K562 (cell line): ENCODE measurements around the gene BMPR2. TPM values are rescaled to one million over a fixed set of nuclear protein-coding genes. Genes with fewer than 3 reads are reported as not detected.

Source experiments
- ATAC-seq: fragments of 200-7000 bp; cut with Tn5 transposase; 3 replicates; pipeline ENCODE4 v1.9.1; 2020; ENCODE audit warnings: moderate library complexity
- BruUV-seq: library from RNA; stranded (reverse); fragments of 400-500 nt; replicated peaks from 2 replicates; lab custom pipeline; 2021; lab: Mats Ljungman, UMichigan
- CTCF ChIA-PET: fragments of 300-600 bp; formaldehyde crosslinking; extraction: SDS; loops from one replicate; lab custom pipeline; 2021; ENCODE audit warnings: low intra/inter-chr PET ratio; lab: Yijun Ruan, JAX
- POLR2A ChIA-PET: fragments of 300-600, 350-650 bp; sonication (Branson Sonifier 250); formaldehyde crosslinking; extraction: SDS; loops from one replicate; lab custom pipeline; 2021; ENCODE audit warnings: antibody characterized with exemption, inconsistent platforms; lab: Yijun Ruan, JAX
- DNase-seq, 4 experiments: peaks; one replicate each; pipeline versions ENCODE4 v3.0.0 to v3.0.0-alpha.2; 2011 to 2018; ENCODE audit warnings: low spot score in 3 of 4, mixed read lengths in 3 of 4; ENCODE audit errors: extremely low read depth in 1 of 4
- FAIRE-seq: peaks from 2 replicates; lab custom pipeline; 2011; peaks lifted over from hg19 to GRCh38; lab: Jason Lieb, UNC
- H2AFZ ChIP-seq: 2 replicates; pipeline ENCODE4 v1.6.0; 2011; ENCODE audit warnings: low read depth, low read length, control low read depth, inconsistent platforms
- H3K27ac ChIP-seq: fragments of 200-600 bp; 3 replicates; pipeline ENCODE4 v1.8.0; 2011; ENCODE audit warnings: low read depth, mild to moderate bottlenecking, control low read depth, inconsistent platforms, low read length, moderate library complexity, mixed read lengths; ENCODE audit errors: extremely low read depth
- H3K27me3 ChIP-seq, 2 experiments: fragments of 300-600 bp in 1 of 2; 2 replicates in 1 of 2; 3 replicates in 1 of 2; pipeline versions ENCODE4 v1.6.0 to v1.8.0; 2011; ENCODE audit warnings: inconsistent platforms in 2 of 2, low read length in 2 of 2, mild to moderate bottlenecking in 1 of 2, mixed read lengths in 1 of 2, moderate library complexity in 1 of 2; ENCODE audit not compliant: control insufficient read depth in 2 of 2, insufficient read depth in 2 of 2
- H3K36me3 ChIP-seq: fragments of 300-600 bp; 3 replicates; pipeline ENCODE4 v1.8.0; 2011; ENCODE audit warnings: mild to moderate bottlenecking, low read length, inconsistent platforms; ENCODE audit not compliant: control insufficient read depth, insufficient read depth
- H3K4me1 ChIP-seq, 2 experiments: fragments of 200-600 bp in 1 of 2; replicated peaks in 1 of 2; 2 replicates in 1 of 2; 3 replicates in 1 of 2; pipeline versions ENCODE4 v1.5.1 to v1.8.0; 2011; ENCODE audit warnings: inconsistent platforms in 2 of 2, low read length in 2 of 2, mild to moderate bottlenecking in 1 of 2, mixed read lengths in 1 of 2, moderate library complexity in 1 of 2; ENCODE audit not compliant: control insufficient read depth in 2 of 2, insufficient read depth in 2 of 2
- H3K4me2 ChIP-seq: 2 replicates; pipeline ENCODE4 v1.6.1; 2011; ENCODE audit warnings: low read length, control low read depth, inconsistent platforms, mixed read lengths; ENCODE audit not compliant: insufficient read depth
- H3K4me3 ChIP-seq: fragments of 200-600 bp; sonication (generic), shearing (Covaris generic); 2 replicates; pipeline ENCODE4 v1.5.1; 2016; ENCODE audit warnings: control low read depth, inconsistent platforms
- H3K79me2 ChIP-seq: fragments of 200-600 bp; 3 replicates; pipeline ENCODE4 v1.8.0; 2011; ENCODE audit warnings: low read length, inconsistent platforms; ENCODE audit not compliant: control insufficient read depth, insufficient read depth
- H3K9ac ChIP-seq, 2 experiments: 2 replicates each; pipeline versions ENCODE4 v1.6.0 to v1.6.1; 2011; ENCODE audit warnings: low read depth in 2 of 2, low read length in 2 of 2, control low read depth in 1 of 2, inconsistent platforms in 1 of 2, mild to moderate bottlenecking in 1 of 2, mixed read lengths in 1 of 2; ENCODE audit not compliant: insufficient read depth in 1 of 2
- H3K9me1 ChIP-seq: one replicate; pipeline ENCODE4 v1.6.0; 2011; ENCODE audit warnings: inconsistent platforms, mild to moderate bottlenecking, low read length, moderate library complexity; ENCODE audit not compliant: control insufficient read depth, insufficient read depth
- H3K9me3 ChIP-seq: replicated peaks from 2 replicates; pipeline ENCODE4 v1.5.1; 2011; ENCODE audit warnings: low read depth, low read length, inconsistent platforms; ENCODE audit not compliant: control insufficient read depth, insufficient read depth
- H4K20me1 ChIP-seq: replicated peaks from 2 replicates; pipeline ENCODE4 v1.6.1; 2011; ENCODE audit warnings: low read length, inconsistent platforms, mixed read lengths; ENCODE audit not compliant: control insufficient read depth, insufficient read depth
- ETV1 ChIP-seq: fragments of 450-650 bp; conservative IDR thresholded peaks from 2 replicates; pipeline ENCODE4 v1.6.1; 2016; ENCODE audit warnings: missing genetic modification characterization, control low read depth, low read depth, missing compliant biosample characterization
- FIP1L1 ChIP-seq: fragments of 200-400 bp; formaldehyde crosslinking; IDR thresholded peaks from 2 replicates; pipeline ENCODE4 v1.6.1; 2018; ENCODE audit warnings: mild to moderate bottlenecking, low read depth, low read length; ENCODE audit not compliant: poor library complexity, severe bottlenecking
- HDAC2 ChIP-seq: fragments of 450-650 bp; IDR thresholded peaks from 2 replicates; pipeline ENCODE4 v1.6.1; 2016; ENCODE audit warnings: mild to moderate bottlenecking
- HDAC6 ChIP-seq: IDR thresholded peaks from 2 replicates; pipeline ENCODE4 v1.6.1; 2012; ENCODE audit warnings: low read depth, mild to moderate bottlenecking, control low read depth, inconsistent platforms, low read length, moderate library complexity
- PPARD ChIP-seq: fragments of 250-450 bp; sonication (Bioruptor Pico); IDR thresholded peaks from 2 replicates; pipeline ENCODE4 v1.8.0; 2022; ENCODE audit warnings: inconsistent platforms, mild to moderate bottlenecking, moderate library complexity
- RUNX1 ChIP-seq: sonication (generic); IDR thresholded peaks from 2 replicates; pipeline ENCODE4 v1.6.1; 2016; ENCODE audit warnings: antibody characterized with exemption, low read depth
- SRSF3 ChIP-seq: fragments of 200-400 bp; formaldehyde crosslinking; IDR thresholded peaks from 2 replicates; pipeline ENCODE4 v1.6.1; 2016; ENCODE audit warnings: mild to moderate bottlenecking, low read length, moderate library complexity; ENCODE audit not compliant: insufficient read depth
- STAT6 ChIP-seq: sonication (generic); formaldehyde crosslinking; IDR thresholded peaks from 2 replicates; pipeline ENCODE4 v1.8.1; 2023; ENCODE audit warnings: mild to moderate bottlenecking, missing genetic modification reagents
- ZBTB11 ChIP-seq, 3 experiments: fragments of 200-800 bp in 1 of 3; fragments of 250-450 bp in 1 of 3; fragments of 450-650 bp in 1 of 3; sonication (Bioruptor Pico) in 1 of 3; sonication (Bioruptor generic) in 1 of 3; formaldehyde crosslinking in 1 of 3; IDR thresholded peaks; 2 replicates each; pipeline versions ENCODE4 v1.6.1 to v1.8.0; 2016 to 2022; ENCODE audit warnings: mild to moderate bottlenecking in 2 of 3, missing genetic modification characterization in 2 of 3, missing compliant biosample characterization in 1 of 3, moderate library complexity in 1 of 3
- ZNF239 ChIP-seq: fragments of 250-450 bp; sonication (Bioruptor Pico); IDR thresholded peaks from 2 replicates; pipeline ENCODE4 v1.4.0; 2020; ENCODE audit warnings: mild to moderate bottlenecking
- ZNF316 ChIP-seq: fragments of 450-650 bp; IDR thresholded peaks from 2 replicates; pipeline ENCODE4 v1.6.1; 2016
- WGBS: fragments of 100-300 bp; shearing (Covaris generic); methylation state at CpG from one replicate; pipeline ENCODE4 v1.1.6; 2016; ENCODE audit warnings: low coverage, mixed read lengths; ENCODE audit not compliant: insufficient coverage; ENCODE audit errors: missing lambda C conversion rate; 5-methylcytosine and 5-hydroxymethylcytosine counted together
- in situ Hi-C: fragments of 300-500 bp; cut with MboI; formaldehyde crosslinking; loops from 4 replicates; pipeline ENCODE4 v1.15.0; 2018; ENCODE audit warnings: inconsistent platforms, mixed read lengths
- intact Hi-C: fragments of 100-400 bp; cut with micrococcal nuclease; formaldehyde crosslinking; loops from 2 replicates; pipeline ENCODE4 v1.14.2; 2022
- polyA plus RNA-seq, 8 experiments: library from polyadenylated mRNA; depleted of rRNA in 4 of 8; stranded (reverse) in 5 of 8; unstranded in 3 of 8; fragments of >200 nt; fragmentation: Nextera tagmentation in 2 of 8; fragmentation: Illumina TruSeq in 1 of 8; extraction: Ambion mirVana in 2 of 8; extraction: Trizol in 1 of 8; gene quantifications; 2 replicates each; pipeline versions ENCODE4 v1.2.1 to v1.2.3, GENCODE V29; 2011 to 2014; ENCODE audit warnings: inconsistent platforms in 1 of 8, missing spikeins in 1 of 8
- total RNA-seq, 7 experiments: library from RNA; depleted of rRNA in 6 of 7; stranded (reverse); fragments of >200 nt in 6 of 7; fragmentation: Illumina TruSeq in 2 of 7; extraction: Trizol in 2 of 7; gene quantifications; 2 replicates each; pipeline versions ENCODE4 v1.2.1 to v1.2.3, GENCODE V29; 2011 to 2021; ENCODE audit warnings: low replicate concordance in 1 of 7

The BMPR2 gene
- total and polyA plus RNA-seq, 9 of the 15 experiments (the other 6 are each of a cell fraction or from before 2014, with no cell fraction given) = 0.73 to 5.0 (median 3.3) TPM

GRCh38 chr2:202529389-202529788 is 153.3 kb downstream of the BMPR2 start:
- ATAC-seq (no peak), FAIRE-seq (no peak), DNase-seq (no peak)
- H3K9me3 ChIP-seq = no peaks in the 10 kb centered on the region
- ChIA-PET POLR2A (no interaction called here), CTCF (no interaction called here)
- no peaks in the 10 kb centered on the region for H3K9me1 ChIP-seq
- H3K9ac ChIP-seq = no peak overlapping the region
- no peaks in the 10 kb centered on the region for H3K79me2 ChIP-seq
- intact Hi-C loops (no loop called here), in situ Hi-C loops (no loop called here)
- H3K4me1 ChIP-seq = no peaks in the 10 kb centered on the region
- H4K20me1 ChIP-seq = no peaks in the 10 kb centered on the region
- TF ChIP-seq ETV1 (tag) = no peak
- TF ChIP-seq HDAC6 = no peak
- TF ChIP-seq HDAC2 = no peak
- TF ChIP-seq RUNX1 = no peak
- TF ChIP-seq FIP1L1 = no peak
- TF ChIP-seq ZNF316 = no peak
- no peak for TF ChIP-seq ZNF239 (CRISPR knock-in tag)
- TF ChIP-seq ZBTB11 (CRISPR knock-in tag; IDR thresholded peaks at IDR 0.05) = no peak
- no peak for TF ChIP-seq PPARD (CRISPR knock-in tag)
- no peak for TF ChIP-seq SRSF3
- no peak for TF ChIP-seq STAT6 (CRISPR knock-in tag)
- 27% methylated on average over 1 of the region's 1 CpG for WGBS
- no peak overlapping the region for H3K4me2 ChIP-seq
- no peaks in the 10 kb centered on the region for H3K36me3 ChIP-seq
- no peak overlapping the region for H2AFZ ChIP-seq
- H3K4me3 ChIP-seq = no peak overlapping the region
- no TSS peak for BruUV-seq
- no peak overlapping the region for H3K27ac ChIP-seq
- no peaks in the 10 kb centered on the region for H3K27me3 ChIP-seq
